Inflammatory macrophage treated with lipopolysaccharide for 1 hour (primary cell): Measurements from ENCODE around the gene TNNC1.

ENCODE experiments used
- DNase-seq, 2 donors: peaks; one replicate each; pipeline ENCODE4 v3.0.0-alpha.2; 2020 to 2022

Gene TNNC1

DNA sequence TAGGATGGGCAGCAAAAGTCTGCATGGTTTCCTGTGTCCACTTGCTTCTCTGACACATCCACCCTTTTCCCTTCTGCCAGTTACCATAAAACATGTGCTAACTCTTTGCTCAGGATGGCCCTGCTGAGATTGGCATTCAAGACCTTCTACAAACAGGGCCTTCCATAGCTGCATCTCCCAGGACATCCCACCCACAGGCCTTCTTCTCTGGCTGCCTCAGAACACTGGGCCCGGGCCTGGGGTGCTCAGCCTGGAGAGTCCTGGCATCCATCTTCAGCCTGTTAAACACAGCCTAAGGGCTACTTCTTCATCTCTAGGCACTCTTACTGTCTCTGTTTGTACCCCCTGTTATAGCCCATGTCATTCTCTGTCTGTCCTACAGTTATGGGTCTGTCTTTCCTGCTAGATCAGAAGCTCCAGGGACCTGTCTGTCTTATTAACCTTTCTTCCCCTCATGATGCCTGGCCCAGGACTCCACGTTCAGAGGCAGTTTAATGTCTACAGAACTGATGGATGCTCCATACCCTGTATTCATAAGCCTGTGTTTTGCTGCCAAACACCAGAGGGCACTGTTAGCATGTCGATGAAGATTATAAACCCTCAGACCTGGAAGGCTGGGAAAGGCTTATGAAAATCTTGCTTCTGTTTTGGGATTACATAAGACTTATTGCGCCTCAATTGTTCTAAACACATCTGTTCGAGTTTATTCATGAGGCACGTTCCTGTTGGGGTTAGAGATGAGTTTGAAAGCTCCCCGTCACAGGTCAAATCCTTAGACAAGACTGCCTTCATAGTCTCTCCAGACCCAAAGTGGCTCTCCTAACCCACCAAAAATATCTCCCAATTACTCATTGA is 25.5 kb downstream of the TNNC1 start:
- peak; percentile 67 to 83 for DNase-seq

DNA sequence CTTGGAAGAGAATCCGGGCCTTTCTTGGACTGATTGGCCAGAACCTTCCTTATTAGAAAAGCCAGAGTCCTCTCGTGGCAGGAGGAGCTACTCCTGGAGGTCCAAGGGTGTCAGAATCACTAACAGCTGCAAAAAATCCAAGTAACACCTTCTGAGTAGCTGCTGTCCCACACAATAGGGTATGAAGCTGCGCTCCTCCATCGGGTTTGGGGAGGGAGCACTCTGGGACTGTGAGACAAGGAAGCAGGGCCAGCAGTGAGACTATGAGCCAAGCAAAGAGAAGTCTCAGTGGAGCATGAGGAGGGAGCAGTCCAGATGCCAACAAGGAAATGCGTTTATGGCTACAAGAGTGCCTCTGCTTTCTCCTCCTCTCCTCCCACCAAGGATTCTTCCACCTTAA is 30.7 kb downstream of the TNNC1 start:
- DNase-seq = no peak

DNA sequence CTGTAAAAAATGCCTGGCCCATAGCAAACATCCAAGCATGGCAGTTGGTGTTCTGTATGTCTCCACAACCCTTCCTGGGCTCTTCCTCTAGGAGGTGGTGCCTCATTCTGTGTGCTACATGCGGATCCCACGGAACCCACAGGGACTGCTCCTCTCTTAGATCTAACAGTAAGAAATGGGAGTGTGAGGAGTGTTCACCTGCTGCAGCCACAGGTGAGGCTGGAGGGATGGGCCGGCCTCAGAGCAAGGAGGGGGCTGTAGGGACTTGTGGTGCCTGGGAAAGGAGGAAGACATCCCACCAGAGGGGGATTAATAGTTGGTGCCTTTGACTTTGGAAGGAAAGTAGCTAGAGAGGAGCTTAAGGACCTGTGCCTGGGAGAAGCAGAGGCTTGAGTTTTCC is 31.2 kb downstream of the TNNC1 start:
- DNase-seq = no peak

DNA sequence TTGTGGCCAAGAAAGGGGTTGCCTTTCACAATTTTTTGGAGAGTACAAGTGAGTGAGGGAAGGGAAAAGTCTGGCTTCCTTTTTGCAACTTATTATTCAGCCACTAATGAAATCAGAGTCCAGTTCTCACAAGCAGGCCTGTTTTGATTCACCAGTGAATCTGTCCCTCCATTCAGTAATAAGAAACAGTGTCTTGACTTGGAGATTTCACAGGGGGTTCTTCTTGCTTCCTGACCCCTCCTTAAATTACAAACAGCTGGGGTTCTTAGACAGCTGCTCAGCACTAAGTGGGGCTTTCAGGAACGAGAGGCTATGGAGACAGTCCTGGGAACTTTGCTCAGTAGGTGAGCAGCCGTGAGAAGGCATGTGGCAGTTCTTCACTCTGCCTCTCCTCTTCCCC is 33.5 kb downstream of the TNNC1 start:
- DNase-seq = no peak

DNA sequence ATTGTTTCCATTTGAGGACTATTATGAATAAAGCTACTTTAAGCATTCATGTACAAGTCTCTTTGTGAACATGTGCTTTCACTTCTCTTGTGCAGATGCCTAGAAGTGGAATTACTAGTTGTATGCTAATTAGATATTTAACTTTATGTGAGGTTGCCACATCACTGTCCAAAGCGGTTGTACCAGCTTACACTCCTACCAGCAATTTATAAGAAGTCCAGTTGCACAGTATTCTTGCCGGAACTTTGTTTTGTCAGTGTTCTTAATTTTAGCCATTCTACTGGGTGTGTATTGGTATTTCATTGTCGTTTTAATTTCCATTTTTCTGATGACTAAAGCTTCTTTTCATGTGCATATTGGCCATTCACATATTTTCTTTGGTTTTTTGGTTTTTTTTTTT is 38.0 kb downstream of the TNNC1 start:
- DNase-seq = no peak

DNA sequence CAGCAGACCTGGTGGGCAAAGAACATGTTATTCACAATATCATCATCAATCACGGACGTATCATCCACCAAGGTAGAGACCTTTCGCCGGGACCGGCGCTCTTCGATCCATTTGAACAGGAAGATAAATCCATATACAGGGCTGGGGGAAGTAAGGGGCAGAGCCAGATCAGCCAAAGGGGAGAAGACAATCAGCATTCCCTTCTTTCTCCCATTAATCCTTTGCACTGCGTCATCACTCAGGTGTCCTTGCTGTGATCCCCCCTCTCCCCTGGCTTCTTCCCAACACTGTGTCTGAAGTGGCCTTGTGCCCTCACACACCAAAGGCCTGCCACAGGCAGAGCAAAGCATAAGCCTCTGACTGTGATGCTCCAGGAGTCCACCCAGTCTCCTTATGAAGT is 45.4 kb downstream of the TNNC1 start:
- DNase-seq = no peak

DNA sequence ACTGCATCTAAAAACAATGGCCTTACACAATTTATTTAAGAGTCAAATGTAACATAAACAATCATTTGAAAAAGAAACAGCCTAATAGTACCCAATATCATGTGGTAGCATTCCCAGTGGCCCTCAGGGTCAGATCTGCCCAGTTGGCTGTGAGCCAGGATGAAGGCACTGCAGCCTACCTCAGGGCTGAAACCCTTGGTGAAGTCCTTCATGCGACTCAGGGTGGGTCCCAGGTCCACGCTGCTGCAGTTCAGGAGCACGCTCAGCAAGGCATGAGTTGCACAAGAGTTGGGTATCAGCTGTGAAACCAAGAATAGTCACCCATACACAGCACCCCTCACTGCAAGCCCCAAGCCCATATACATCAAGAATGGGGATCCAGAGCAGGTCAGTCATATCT is 46.1 kb downstream of the TNNC1 start:
- DNase-seq = no peak

DNA sequence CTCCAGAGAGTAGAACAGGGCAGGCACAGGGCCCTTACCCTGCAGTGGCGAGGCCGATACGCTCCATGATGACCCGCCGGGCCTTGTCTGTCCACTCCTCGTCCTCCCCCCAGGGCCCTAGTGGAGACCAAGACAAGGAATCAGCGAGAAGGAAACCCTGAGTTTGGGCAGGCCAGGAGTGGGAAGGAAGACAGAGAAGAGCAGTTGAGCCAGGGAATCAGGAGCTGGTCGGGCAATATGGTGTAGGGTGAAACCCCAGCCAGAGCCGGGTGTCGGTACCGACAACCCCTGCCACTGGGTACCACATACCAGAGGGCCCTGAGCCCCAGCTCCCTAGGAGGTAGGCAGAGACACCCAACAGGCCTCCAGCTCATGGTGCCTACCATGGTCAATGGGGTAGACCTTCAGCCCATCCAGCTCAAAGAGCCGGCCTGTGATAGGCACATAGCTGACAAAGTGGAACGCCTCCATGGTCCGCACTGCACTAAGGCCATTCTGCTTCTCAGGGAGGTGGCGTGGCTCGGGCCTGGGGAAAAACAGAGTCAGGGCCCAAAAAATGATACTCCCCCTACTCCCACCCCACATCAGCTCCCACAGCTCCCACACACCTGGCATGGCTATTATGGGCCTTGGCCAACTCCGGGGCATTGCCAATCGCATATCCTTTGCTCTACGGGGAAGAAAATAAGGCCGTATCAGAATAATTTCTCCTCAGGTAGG is 46.9 kb downstream of the TNNC1 start:
- DNase-seq = no peak

DNA sequence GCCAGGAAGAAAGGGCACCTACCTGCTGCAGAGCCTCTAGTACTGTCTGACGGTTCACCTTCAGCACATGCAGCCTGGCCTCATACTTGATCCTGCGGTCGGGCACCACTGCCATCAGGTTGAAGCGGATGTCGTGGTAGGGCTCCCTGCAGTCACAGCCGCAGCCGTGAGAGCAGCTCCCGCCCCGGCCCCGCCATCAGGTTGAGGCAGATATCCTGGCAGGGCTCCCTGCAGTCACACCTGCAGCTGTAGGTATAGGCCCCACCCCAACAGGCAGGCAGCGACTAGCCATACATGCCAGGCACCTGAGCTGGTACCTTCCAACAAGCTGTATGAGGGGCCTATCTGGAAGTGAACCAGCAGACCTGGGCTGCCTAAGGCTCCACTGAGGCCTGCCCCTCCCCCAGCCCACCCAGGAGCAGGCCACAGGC is 47.6 kb downstream of the TNNC1 start:
- no peak for DNase-seq

DNA sequence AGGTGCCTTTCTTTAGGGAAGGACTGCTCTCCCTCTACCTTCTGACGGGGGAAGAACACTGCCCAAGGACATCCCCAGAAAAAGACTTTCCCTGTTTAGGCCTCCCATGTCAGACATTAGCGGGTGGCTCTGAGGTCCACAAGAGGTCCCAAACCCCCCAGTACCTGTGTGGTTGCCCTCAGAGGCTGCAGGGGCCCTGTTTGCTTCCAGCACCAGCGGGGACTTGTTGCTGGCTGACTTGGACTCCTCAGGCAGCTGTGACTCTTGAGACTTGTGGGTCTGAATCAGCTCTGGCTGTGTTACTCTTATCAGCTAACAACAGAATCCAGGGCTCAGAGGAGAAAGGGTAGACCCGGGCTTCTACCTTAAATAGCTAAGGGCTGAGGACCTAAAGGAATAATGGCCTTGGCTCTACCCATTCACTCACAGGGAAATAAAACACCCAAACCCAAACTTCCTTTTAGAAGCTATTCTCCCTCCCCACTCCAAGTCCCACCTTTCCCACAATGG is 48.2 kb downstream of the TNNC1 start:
- DNase-seq = no peak

DNA sequence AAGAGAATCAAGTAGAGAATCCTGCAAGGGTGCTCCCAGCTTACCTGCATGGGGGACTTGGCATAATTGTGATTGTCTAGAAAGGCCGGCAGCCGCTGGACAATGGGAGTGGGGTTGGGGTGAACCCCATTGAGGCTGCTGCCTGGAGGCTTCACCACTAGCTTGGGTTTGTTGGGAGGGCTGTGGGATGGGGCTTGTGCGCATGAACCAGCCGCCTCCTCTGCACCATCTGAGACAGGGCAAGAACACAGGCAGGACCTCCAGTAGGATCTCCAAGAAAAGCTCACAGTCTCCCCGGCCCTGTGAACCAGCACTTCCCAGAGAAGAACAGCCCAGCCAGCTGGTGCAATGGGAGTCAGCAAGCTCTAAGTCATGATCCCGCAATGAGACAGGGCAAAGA is 48.8 kb downstream of the TNNC1 start:
- no peak for DNase-seq

DNA sequence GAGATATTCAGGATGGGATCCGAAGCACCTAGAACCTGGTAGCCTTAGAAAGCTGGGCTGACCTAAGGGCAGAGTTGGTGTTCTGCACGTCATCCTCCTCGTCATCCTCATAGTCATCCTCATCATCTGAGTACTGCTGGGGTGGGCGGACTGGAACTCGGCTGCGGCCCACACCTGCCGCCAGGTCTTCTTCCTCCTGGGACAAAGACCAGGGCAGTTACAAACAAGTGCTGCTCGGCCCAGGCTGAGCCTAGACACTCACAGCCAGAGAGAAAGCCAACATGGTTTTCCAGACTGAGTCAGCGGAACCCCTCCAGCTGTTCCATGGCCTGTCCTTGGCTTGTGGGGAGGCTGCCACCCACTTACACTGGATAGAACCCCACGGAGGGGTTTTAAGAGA is 49.5 kb downstream of the TNNC1 start:
- no peak for DNase-seq

DNA sequence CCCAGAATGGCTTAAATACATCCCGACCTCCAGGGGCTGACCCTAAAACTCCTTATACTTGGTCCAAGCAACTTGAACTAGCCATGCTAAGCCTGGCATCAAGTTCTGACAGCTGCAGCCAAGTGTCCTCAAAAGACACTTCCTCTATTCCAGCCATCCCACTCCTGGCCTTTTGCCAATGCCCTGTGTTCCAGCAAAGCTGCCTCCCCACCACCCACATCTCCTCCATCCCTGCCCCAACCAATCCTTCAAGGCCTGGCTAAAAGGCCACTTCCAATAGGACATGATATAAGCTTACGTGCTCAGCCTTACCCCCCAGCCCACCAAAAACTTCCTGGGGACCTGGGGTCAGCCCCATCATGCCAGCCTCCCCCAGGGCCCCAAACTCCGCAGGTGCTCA is 49.9 kb downstream of the TNNC1 start:
- DNase-seq = peak in 1 of 2 donors; percentile 29

DNA sequence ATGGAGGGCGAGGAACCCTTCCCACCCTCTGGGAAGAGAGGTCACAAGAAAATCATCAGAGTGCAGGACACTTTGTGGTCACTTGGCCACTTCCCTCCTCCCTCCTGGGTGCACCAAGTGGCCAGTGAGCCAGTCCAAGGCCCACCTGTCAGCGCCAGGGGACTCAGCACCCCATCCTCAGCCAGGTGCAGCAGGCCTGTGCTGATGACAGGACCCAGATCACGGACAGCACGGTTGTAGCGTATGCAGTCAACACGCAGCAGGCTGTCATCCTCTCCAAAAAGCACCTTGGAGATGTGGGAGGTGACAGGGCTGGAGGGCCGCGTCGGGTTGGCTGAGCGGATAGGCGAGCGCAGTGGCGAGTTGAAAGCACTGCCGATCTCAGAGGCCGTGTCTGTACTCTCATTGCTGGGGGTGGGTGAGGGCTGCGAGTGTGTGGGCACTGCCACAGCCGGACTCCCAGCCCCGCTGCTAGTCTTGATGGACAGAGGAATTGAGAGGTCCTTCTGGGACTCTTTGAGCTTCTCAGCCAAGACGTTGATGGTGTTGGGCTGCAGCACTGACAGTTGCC is 50.5 kb downstream of the TNNC1 start:
- DNase-seq = no peak

DNA sequence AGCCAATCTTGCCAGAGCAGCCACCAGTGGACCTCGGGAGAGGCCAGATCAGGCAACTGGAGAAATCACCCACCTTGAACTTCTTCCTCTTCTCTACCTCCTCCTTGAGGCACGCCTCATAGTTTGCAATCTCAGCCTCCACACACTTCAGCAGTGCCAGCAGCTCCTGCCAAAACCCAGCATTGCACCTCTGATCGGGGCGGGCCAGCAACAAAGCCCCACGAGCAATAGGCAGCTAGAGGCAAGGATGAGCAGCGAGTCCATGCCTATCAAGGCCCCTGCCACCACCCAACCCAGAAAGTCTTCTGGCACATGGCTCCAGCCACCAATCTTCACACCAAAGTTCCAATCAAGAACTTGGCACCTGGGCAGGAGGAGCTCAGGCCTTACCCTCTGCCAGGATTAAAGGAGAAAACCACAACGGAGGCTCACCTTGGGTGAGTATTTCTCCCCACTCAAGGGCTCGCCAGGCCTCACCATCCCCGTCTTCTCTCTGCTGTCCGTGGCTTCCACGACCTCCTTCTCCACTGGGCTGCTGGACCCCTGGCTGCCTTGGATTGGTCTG is 51.1 kb downstream of the TNNC1 start:
- DNase-seq = no peak

DNA sequence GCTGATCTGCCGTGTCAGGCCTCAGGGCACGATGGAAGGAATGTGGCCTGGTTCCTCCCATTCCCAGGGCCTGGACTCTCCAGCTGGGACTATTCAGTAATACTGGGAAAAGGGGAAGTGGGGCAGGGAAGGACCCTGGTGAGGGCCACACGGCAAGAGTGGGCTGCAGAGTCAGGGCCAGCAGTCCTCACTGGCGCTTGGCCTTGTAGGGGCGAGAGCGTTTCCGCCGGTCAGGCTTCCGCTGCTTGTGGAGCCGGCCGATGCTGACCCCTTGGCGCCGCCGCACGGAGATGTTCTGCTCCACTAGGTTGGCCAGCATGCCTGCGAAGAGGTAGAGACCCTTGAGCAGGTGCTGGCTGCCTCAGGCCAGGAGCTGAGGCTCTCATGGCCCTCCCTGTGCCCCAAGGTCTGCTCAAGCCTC is 51.7 kb downstream of the TNNC1 start:
- no peak for DNase-seq

DNA sequence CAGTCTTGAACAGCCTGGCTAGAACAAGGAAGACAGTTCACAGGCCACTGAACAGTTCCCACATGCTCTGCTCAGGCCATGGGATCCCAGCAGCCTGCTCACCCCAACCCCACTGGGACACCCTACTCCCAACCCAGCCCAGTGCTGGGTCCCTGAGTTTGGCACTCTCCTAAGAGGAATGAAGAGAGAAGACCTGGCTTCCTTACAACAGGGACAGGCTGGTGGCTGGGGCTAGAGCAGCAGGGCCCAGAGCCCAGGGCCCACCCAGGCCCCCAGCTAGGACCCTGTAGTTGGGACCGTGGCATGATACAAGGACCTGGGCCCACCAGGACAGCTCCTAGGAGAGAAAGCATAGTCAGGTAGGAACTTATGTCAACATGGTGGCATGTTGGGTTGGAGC is 52.3 kb downstream of the TNNC1 start:
- DNase-seq = no peak
